ENCODE measurements around the gene IFNGR2.
"Not testable (repeated sequence)": the region's sequence is repeated elsewhere in the genome, so short reads cannot be mapped to it uniquely, and the experiment has no call there.

Gene IFNGR2

GRCh38 chr21:33403128-33403785, at the start of gene IFNGR2:
TSS of gene IFNGR2 (plus strand) at chr21:33403413. CDS start at chr21:33403544, 131 bp downstream.
- DNase-seq, result peak in 1 of 2 experiments; percentile 5

- DNase-seq, result no peak
Observed at GRCh38 chr21:33355355-33355754, 47.9 kb upstream of the IFNGR2 start.

DNA sequence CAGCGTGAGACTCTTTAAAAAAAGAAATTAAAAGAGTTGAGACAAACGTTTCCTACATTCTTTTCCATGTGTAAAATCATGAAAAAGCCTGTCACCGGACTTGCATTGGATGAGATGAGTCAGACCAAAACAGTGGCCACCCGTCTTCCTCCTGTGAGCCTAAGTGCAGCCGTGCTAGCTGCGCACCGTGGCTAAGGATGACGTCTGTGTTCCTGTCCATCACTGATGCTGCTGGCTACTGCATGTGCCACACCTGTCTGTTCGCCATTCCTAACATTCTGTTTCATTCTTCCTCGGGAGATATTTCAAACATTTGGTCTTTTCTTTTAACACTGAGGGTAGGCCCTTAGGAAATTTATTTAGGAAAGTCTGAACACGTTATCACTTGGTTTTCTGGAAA, 47.2 kb upstream of the IFNGR2 start:
- no peak for DNase-seq

- no peak for DNase-seq
Observed at GRCh38 chr21:33357177-33357576, 46.0 kb upstream of the IFNGR2 start.

DNA sequence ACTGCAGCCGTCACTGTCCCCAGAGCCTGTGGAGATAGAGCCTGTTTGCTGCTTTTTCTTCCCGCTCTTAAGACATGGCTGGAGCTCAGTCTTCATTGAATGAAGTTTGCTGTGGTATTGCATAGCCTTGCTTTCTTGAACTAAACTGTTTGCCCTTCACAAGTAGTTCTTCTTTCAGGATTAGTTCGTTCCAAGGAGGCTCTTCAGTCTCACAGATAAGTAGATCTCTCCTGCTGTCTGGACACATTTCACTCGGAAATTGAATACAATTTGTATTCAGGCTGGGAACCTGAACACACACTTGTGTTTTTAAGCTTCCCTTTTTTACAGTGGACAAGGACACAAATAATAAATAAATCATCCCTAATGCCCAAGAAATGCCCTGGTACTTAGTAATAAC, 43.8 kb upstream of the IFNGR2 start:
- DNase-seq, result no peak

GRCh38 chr21:33360281-33360680, 42.9 kb upstream of the IFNGR2 start:
- DNase-seq, result no peak

DNA sequence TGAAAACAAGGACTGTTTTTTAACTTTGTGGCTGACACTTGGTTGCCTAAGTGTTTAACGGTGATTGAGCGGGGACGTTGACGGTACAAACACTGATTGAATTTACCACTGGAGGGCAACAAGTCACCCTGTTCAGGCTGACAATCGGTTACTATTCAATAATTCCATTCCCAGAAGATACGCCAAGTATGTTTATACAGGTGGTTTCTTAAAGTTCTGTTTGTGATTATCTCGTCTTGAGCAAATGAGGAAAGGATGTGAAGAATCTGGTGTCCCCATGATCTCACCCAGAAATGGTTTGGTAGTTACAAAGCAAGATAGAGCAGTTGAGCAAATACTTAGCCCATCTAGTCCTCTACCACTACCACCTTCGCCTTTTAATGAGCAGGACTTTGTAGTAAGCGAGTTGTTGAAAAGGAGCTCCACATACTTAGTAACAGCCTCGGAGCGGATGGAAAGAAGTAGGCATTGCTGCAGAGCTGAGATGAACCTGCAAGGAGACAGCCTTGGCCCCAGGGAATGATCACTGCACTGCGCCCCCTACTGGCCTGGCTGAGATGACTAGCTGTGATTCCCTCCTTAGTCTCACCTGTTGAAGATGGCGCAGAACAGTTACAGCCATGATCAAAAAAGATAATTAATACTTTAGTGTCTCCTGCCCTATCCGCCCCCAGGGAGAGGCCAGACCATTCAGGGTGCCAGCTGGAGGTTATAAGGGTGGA, 42.2 kb upstream of the IFNGR2 start:
- DNase-seq, result peak in 1 of 2 experiments; percentile 42

GRCh38 chr21:33362044-33362555, 41.1 kb upstream of the IFNGR2 start:
- no peak for DNase-seq

DNA sequence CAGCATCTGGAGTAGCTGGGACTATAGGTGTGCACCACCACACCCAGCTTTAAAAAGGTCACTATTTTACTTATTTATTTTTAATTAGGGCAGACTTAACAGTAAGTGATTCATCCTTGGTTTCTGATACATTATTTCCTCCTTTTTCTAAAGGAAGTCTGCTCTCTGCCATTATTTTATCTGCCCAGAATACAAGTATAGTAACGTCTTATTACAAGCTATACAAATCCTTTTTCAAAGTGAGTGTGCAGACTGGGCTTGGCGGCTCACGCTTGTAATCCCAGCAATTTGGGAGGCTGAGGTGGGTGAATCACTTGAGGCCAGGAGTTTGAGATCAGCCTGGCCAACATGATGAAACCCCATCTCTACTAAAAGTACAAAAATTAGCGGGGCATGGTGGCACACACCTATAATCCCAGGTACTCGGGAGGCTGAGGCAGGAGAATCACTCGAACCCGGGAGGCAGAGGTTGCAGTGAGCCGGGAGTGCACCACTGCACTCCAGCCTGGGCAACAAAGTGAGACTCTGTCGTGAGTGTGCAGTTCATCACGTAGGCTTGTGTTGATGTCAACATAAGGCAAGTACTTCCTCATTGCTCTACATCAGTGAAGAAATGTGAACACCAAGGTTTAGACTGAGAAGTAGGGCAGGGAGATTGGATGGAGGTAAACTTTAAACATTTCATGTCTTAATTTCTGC, 39.2 kb upstream of the IFNGR2 start:
- DNase-seq, result not testable (repeated sequence)

DNA sequence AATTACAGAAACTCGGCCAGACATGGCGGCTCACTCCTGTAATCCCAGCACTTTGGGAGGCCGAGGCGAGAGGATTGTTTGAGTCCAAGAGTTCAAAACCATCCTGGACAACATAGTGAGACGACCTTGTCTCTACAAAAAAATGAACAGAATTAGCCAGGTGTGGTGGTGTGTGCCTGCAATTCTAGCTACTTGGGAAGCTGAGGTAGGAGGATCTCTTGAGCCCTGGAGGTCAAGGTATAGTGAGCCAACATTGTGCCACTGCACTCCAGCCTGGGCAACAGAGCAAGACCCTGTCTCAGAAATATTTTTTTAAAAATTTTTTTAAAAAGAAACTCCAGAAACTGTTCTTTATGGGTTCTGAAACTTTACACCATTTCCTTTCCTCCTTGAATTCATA, 38.4 kb upstream of the IFNGR2 start:
- DNase-seq, result no peak

- no peak for DNase-seq
Observed at GRCh38 chr21:33367309-33367973, 35.8 kb upstream of the IFNGR2 start.

DNA sequence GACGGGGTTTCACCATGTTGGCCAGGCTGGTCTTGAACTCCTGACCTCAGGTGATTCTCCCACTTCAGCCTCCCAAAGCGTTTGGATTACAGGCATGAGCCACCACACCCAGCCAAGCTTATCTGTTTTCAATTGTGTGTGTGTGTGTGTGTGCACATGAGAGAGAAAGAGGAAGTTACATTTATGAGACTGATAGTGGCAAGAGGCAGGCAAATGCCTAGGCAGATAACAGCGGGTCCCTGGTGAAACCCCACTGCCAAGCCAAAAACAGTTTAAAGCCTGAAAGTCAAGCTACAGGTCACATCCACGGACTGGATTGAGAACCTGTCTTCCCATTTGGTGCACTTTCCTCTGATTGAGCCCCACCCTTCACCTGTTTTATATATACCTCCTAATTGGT, 35.1 kb upstream of the IFNGR2 start:
- no peak for DNase-seq

- no peak for DNase-seq
Observed at GRCh38 chr21:33368576-33368975, 34.6 kb upstream of the IFNGR2 start.

GRCh38 chr21:33369586-33369985, 33.6 kb upstream of the IFNGR2 start:
- DNase-seq, result no peak

DNA sequence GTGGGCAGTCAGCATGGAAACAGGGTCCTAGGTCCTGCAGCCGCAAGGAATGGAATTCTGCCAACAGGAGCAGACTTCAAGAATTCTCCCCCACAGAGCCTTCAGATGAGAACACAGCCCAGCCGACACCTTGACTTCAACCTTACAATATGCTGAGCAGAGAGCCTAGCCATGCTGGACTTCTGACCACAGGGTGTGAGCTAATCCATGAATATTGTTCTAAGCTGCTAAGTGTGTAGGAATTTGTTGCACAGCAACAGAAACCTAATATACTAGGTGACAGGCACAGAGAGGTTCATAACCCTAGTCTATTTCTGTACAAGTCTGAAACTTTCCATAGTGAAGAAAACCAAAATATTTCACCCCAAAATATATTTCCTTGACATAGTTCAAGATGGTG, 32.9 kb upstream of the IFNGR2 start:
- DNase-seq, result no peak

DNA sequence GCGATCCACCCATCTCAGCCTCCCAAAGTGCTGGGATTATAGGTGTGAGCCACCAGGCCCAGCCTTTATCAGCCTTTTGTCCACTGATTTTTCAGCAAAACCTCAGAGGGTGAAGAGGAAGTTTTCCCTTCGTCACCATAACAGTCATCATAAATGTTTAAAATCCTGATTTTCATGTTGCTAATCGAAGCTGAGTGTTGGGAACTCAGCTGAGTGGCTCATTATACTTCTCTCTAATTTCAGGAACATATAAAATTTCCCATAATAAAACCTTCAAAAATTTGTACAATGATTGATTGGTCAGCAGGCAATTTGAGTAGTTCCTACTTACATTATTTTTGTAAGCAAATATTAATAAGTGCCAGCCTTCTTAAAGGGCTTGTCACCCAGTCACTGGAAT, 31.8 kb upstream of the IFNGR2 start:
- no peak for DNase-seq

- no peak for DNase-seq
Observed at GRCh38 chr21:33372582-33372981, 30.6 kb upstream of the IFNGR2 start.

- DNase-seq, result no peak
Observed at GRCh38 chr21:33373451-33373850, 29.8 kb upstream of the IFNGR2 start.

GRCh38 chr21:33374080-33374449, 29.1 kb upstream of the IFNGR2 start:
- DNase-seq, result no peak

GRCh38 chr21:33374450-33375096, 28.6 kb upstream of the IFNGR2 start:
- peak in 1 of 2 experiments; percentile 34 for DNase-seq

DNA sequence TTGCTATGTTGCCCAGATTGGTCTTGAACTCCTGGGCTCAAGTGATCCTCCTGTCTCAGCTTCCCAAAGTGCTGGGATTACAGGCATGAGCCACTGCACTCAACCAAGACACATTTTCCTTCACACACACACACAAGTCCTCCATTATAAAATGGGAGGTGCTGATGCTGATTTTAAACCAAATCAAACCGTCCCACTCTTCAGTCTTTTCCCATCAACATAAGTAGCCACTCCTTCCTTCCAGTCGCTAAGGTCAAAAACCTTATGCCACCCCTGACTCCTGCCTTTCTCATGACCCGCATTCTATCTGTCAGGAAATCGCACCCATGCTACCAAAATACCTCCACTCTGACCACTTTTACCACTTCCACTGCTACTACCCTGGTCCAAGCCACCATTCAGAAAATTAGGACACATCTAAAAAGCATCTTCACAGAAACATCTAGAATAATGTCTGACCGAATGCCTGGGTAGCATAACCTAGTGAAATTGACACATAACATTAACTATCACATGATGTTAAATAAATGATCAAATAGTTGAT, 28.0 kb upstream of the IFNGR2 start:
- DNase-seq, result no peak

DNA sequence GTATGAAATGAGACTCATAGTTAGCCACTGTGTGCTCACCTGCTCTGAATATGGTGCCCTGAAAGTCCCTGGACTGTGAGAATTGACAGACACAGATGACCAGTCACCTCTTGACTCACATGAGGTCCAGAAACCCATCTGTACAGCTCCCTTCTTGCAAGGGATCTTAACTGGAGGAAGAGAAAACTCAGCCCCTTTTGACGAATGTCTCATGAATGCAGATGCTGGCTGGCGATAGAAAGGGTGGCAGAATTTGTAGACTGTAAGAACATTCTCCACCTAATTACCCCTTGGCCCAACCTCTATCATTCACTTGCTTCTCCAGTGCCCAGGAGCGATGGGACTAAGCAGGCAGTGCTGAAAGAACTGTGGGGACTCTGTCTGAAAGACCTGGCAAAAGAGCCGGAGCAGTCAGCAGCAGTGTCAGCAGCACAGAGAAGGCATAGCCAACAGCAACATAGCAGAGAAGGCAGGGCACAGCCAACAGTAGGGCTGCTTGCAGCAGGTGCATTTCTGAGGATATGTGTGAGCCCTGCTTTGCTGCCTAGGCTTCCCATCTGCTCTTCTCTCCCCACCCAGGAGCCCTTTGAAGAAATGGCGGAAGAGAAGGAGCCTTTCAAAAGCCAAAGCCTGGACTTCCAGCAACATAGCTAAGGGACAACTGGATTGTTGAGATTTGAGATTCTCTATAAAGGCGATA, 25.8 kb upstream of the IFNGR2 start:
- no peak for DNase-seq

All from SW 1271 (cell line).